Neural crest cell (in vitro differentiated cells): ENCODE results near the gene FKBP1A. TPM values are rescaled to one million over a fixed set of nuclear protein-coding genes. Genes with fewer than 3 reads are reported as not detected.

Experiments
- DNase-seq: peaks from one replicate; pipeline ENCODE4 v3.0.0; 2021; ENCODE audit warnings: low read depth, mixed read lengths, low spot score
- H3K27ac Mint-ChIP-seq: one replicate; pipeline ENCODE4 v1.8.0; 2021; ENCODE audit warnings: mild to moderate bottlenecking, mixed read lengths; ENCODE audit not compliant: unreplicated experiment
- H3K27me3 Mint-ChIP-seq: 2 replicates; pipeline ENCODE4 v1.8.0; 2021; ENCODE audit warnings: low read depth, mild to moderate bottlenecking, mixed read lengths
- H3K36me3 Mint-ChIP-seq: 2 replicates; pipeline ENCODE4 v1.8.0; 2021; ENCODE audit warnings: low read depth, mild to moderate bottlenecking, mixed read lengths
- H3K4me1 Mint-ChIP-seq: 2 replicates; pipeline ENCODE4 v1.8.0; 2021; ENCODE audit warnings: mixed read lengths
- H3K4me3 Mint-ChIP-seq: one replicate; pipeline ENCODE4 v1.8.0; 2021; ENCODE audit warnings: mild to moderate bottlenecking, mixed read lengths
- H3K9me3 Mint-ChIP-seq: 2 replicates; pipeline ENCODE4 v1.8.0; 2021; ENCODE audit warnings: mixed read lengths
- long read RNA-seq: library from polyadenylated mRNA; unstranded; transcript quantifications from one replicate; pipeline ENCODE4 v2.0.0, GENCODE V29; 2020
- total RNA-seq: library from RNA; stranded (reverse); gene quantifications from 2 replicates; pipeline ENCODE4 v1.2.1, GENCODE V29; 2021
- TF ChIP-seq, protein P1 (sequence below): fragments of 200-600 bp; sonication (generic); conservative IDR thresholded peaks from 2 replicates; pipeline ENCODE4 v1.5.0; 2021; ENCODE audit warnings: antibody characterized with exemption, mild to moderate bottlenecking

The FKBP1A gene
- 176 and 185 TPM in 2 replicates for total RNA-seq
- long read RNA-seq, transcript FKBP1A-204 (5 exons, 1,622 nt), result major isoform, 305 of 339 reads
- long read RNA-seq, transcript FKBP1A-203 (4 exons, 976 nt), result minor isoform, 8 of 339 reads
- long read RNA-seq, partial matches to known transcripts, result 19 of 339 reads
- long read RNA-seq, other reads (novel, unspliced or antisense), result 4 of 339 reads

- H3K27ac Mint-ChIP-seq, result peak within 1 kb of the TSS; percentile 78
- TF ChIP-seq, protein P1, sequence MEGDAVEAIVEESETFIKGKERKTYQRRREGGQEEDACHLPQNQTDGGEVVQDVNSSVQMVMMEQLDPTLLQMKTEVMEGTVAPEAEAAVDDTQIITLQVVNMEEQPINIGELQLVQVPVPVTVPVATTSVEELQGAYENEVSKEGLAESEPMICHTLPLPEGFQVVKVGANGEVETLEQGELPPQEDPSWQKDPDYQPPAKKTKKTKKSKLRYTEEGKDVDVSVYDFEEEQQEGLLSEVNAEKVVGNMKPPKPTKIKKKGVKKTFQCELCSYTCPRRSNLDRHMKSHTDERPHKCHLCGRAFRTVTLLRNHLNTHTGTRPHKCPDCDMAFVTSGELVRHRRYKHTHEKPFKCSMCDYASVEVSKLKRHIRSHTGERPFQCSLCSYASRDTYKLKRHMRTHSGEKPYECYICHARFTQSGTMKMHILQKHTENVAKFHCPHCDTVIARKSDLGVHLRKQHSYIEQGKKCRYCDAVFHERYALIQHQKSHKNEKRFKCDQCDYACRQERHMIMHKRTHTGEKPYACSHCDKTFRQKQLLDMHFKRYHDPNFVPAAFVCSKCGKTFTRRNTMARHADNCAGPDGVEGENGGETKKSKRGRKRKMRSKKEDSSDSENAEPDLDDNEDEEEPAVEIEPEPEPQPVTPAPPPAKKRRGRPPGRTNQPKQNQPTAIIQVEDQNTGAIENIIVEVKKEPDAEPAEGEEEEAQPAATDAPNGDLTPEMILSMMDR, result peak; percentile 23
- H3K27me3 Mint-ChIP-seq, result peaks cover 51% of the 10 kb centered on the region
- DNase-seq, result peak; percentile 73
- no peaks in the 10 kb centered on the region for H3K9me3 Mint-ChIP-seq
- peaks cover 48% of the 10 kb centered on the region for H3K4me1 Mint-ChIP-seq
- H3K36me3 Mint-ChIP-seq, result no peaks in the 10 kb centered on the region
- peak within 1 kb of the TSS; percentile 96 for H3K4me3 Mint-ChIP-seq
These were observed at the start of gene FKBP1A for GRCh38 chr20:1392693-1393506. Gene FKBP1A, minus strand, starts transcription at chr20:1393054. Its CDS starts 56 bp downstream, at chr20:1392998.

DNA sequence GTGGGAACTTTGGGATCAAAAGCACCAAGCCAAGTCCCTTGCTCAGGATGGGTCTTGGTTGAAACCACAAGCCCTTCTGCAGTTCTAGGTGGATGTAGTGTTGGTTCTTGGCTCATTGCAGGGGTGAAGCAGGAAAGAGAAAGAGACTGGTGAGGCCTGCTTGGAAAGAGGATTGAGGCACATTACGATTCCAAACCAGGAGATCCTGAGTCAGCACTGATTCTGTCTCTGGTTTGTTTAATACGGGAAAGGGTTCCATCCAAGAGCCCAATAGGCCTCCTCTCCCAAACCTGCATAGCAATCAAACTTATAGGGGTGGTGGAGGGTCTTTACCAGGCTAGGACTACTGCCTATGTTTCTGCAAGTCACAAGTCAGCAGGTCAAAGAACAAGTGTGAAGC is 49.5 kb upstream of the FKBP1A start:
- Mint-ChIP-seq H3K36me3 (peaks cover 12% of the 10 kb centered on the region), H3K9me3 (no peaks in the 10 kb centered on the region), H3K4me1 (peaks cover 1% of the 10 kb centered on the region), H3K4me3 (no peak overlapping the region), H3K27me3 (no peaks in the 10 kb centered on the region), H3K27ac (no peak overlapping the region)
- DNase-seq, result no peak
- TF ChIP-seq, protein P1, result no peak

DNA sequence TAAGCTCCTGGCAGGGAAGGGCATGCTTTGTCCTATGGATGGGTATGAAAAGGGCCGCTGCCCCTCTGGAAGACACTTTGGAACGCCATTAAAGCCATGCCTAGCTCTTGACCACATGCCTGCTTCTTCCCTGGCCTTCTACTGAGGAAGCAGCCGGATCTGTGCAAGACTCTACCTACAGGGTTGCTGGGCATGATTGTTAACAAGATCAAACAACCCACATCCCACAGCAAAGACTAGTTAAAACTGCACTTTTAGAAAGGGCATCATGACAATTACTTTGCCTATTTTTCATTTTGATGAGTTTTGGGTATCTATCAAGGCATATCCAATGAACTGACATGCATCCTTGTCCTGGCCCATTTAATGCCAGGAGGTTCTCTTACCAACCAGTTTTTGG is 48.3 kb upstream of the FKBP1A start:
- peaks cover 12% of the 10 kb centered on the region for H3K36me3 Mint-ChIP-seq
- no peak for DNase-seq
- H3K4me1 Mint-ChIP-seq, result peaks cover 4% of the 10 kb centered on the region
- no peaks in the 10 kb centered on the region for H3K9me3 Mint-ChIP-seq
- no peak overlapping the region for H3K4me3 Mint-ChIP-seq
- H3K27ac Mint-ChIP-seq, result no peak overlapping the region
- TF ChIP-seq, protein P1, result no peak
- H3K27me3 Mint-ChIP-seq, result no peaks in the 10 kb centered on the region

- peaks cover 12% of the 10 kb centered on the region for H3K36me3 Mint-ChIP-seq
- H3K9me3 Mint-ChIP-seq, result no peaks in the 10 kb centered on the region
- no peak for DNase-seq
- H3K4me1 Mint-ChIP-seq, result peaks cover 4% of the 10 kb centered on the region
- H3K4me3 Mint-ChIP-seq, result no peak overlapping the region
- H3K27ac Mint-ChIP-seq, result no peak overlapping the region
- H3K27me3 Mint-ChIP-seq, result no peaks in the 10 kb centered on the region
- TF ChIP-seq, protein P1, result no peak
These were observed 47.2 kb upstream of the FKBP1A start for GRCh38 chr20:1440024-1440423.

DNA sequence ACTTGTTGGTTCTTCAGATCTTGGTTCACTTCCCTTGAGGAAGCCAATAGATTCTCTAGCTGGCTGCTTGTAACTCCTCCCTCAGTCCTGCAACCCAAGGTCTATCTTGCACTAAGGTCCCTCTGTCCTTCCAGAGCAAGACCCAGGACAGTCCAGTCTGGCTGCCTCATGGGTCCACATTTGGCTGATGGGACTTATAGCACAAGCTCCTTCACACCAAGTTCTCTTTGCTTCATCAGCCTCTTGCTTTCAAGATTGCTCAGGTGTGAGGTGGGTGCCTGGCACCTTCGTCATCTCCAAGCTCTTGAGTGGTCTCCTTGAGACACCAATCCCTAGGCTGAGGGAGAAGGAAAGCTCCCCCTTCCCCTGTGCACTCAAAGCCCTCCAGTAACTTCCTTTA is 45.5 kb upstream of the FKBP1A start:
- peaks cover 12% of the 10 kb centered on the region for H3K36me3 Mint-ChIP-seq
- H3K4me1 Mint-ChIP-seq, result peaks cover 4% of the 10 kb centered on the region
- no peak overlapping the region for H3K27ac Mint-ChIP-seq
- DNase-seq, result no peak
- no peak overlapping the region for H3K4me3 Mint-ChIP-seq
- H3K27me3 Mint-ChIP-seq, result no peaks in the 10 kb centered on the region
- TF ChIP-seq, protein P1, result no peak
- H3K9me3 Mint-ChIP-seq, result no peaks in the 10 kb centered on the region
